Suprapubic skin (tissue), 3 donors: ENCODE results near the gene SORCS1.

Experiments
- CTCF ChIP-seq, 2 donors: fragments of 200-600 bp in 1 of 2; fragments of 450-650 bp in 1 of 2; sonication (generic) in 1 of 2; IDR thresholded peaks; one replicate each; pipeline ENCODE4 v1.5.1; 2016 to 2019; ENCODE audit warnings: antibody characterized with exemption in 2 of 2, mild to moderate bottlenecking in 1 of 2, moderate library complexity in 1 of 2
- POLR2A ChIP-seq, 2 donors: fragments of 450-650 bp; IDR thresholded peaks; one replicate each; pipeline ENCODE4 v1.6.1; 2017; ENCODE audit warnings: antibody characterized with exemption in 2 of 2, mild to moderate bottlenecking in 2 of 2, moderate library complexity in 2 of 2

- no peak for TF ChIP-seq CTCF (IDR thresholded peaks at IDR 0.05)
- TF ChIP-seq POLR2A (IDR thresholded peaks at IDR 0.05) = no peak
These were observed 554.8 kb downstream of the SORCS1 start for GRCh38 chr10:106609470-106610266.
